Stimulated activated effector memory CD8-positive, alpha-beta T cell treated with anti-CD3 and anti-CD28 coated beads, Interleukin-12 subunit alpha, Interleukin-12 subunit beta, amount 100 ng/mL, for 72 hours (primary cell): ENCODE data around the gene JADE3.

Source experiments
- ATAC-seq: fragments of 150-1000 bp; cut with Tn5 transposase; 2 replicates; pipeline ENCODE4 v1.10.0; 2021
- DNase-seq, 2 donors: peaks; one replicate each; pipeline ENCODE4 v3.0.0; 2021 to 2022; ENCODE audit warnings: low spot score in 2 of 2
- H3K27ac Mint-ChIP-seq: one replicate; pipeline ENCODE4 v1.8.0; 2022; ENCODE audit warnings: mild to moderate bottlenecking, mixed read lengths
- H3K36me3 Mint-ChIP-seq: one replicate; pipeline ENCODE4 v1.8.0; 2022; ENCODE audit warnings: mild to moderate bottlenecking, mixed read lengths
- H3K4me1 Mint-ChIP-seq: one replicate; pipeline ENCODE4 v1.8.0; 2022; ENCODE audit warnings: mixed read lengths
- H3K4me3 Mint-ChIP-seq: one replicate; pipeline ENCODE4 v1.8.0; 2022; ENCODE audit warnings: mild to moderate bottlenecking, mixed read lengths
- H3K9me3 Mint-ChIP-seq: one replicate; pipeline ENCODE4 v1.8.0; 2022; ENCODE audit warnings: mixed read lengths

Gene JADE3

DNA sequence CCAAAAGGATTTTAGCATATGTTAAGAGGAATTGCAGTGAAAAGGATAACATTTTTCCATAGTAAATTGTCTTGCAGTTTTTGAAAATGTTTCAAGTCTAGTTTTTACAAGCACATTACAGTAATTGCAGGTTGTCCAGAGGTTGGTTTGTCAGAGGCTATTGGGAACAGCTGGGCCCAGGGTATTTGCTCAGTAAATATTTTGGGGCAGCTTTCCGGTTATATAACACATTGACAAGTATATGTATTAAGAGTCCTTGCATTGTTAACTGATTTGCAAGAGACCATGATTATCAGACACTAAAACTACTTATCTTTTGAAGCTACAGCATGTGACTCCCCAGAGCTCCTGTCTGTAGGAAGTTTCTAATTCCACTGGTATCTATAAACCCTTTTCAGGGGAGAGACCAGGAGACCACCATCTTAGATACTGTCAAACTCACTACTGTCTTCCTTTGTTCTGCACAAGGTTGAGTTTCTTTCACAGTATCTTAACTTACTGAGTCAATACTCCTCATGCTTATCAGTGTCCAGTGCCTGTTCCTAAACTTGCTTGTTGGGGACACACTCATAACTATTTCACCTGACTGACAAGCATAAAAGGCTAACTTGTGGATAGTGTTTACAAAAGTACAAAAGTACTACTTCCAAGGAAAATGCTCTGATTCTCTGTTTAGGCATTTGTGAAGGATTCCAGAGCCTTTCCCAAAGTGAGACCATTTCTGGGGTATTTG, 147.1 kb downstream of the JADE3 start:
- H3K4me1 Mint-ChIP-seq: no peaks in the 10 kb centered on the region
- H3K27ac Mint-ChIP-seq: no peak overlapping the region
- ATAC-seq: no peak
- no peaks in the 10 kb centered on the region for H3K36me3 Mint-ChIP-seq
- no peak overlapping the region for H3K4me3 Mint-ChIP-seq
- DNase-seq: no peak
- H3K9me3 Mint-ChIP-seq: no peaks in the 10 kb centered on the region

DNA sequence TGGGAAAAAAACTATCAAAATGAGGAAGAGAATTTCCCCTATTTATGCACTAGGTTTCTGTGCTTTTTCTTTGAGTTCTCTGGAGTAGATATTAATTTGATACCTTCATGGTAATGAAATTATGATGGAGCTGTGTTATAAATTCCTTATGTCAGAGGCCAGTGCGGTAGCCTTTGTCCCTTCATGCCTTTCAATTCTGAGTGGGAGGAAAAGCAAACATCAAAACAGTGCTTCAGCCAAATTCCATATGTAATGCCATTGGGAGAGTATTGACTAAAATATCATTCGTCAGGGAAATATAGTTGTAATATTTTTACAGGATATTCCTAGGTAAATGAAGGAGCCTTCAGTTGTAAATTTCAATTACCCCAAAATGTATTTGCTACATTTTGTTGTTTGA, 148.5 kb downstream of the JADE3 start:
- no peak for DNase-seq
- no peaks in the 10 kb centered on the region for H3K36me3 Mint-ChIP-seq
- ATAC-seq: no peak
- no peaks in the 10 kb centered on the region for H3K9me3 Mint-ChIP-seq
- H3K4me1 Mint-ChIP-seq: no peaks in the 10 kb centered on the region
- no peak overlapping the region for H3K4me3 Mint-ChIP-seq
- H3K27ac Mint-ChIP-seq: no peak overlapping the region

DNA sequence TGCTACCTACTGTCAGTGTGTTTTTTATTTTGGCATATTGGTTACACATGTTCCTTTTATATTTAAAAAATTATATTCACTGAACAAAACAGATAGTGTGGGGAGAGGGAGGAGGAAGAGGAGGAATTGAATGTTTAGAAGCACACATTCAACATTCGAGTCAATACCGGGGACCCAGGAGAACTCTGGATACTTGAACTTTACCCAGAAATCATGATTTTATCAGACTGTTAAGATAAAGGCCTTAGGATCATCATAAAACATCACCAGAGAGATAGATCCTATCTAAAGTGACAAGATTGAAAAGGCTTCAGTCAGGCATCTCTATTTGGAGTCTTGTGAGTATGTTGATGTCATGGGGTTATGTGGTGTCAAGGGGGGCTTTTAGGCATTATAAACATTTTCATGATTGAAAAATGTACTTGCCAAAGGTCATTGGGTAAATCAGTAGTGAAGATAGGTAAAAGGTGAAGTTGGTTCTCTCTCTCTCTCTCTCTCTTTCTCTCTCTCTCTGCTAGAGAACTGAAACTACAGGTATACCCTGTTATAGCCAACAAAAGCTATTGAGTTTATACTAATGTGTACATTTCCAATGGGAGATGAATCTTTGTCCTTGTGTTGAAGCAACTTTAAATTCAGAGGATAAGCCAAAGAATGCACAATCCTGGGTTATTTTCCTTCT, 149.2 kb downstream of the JADE3 start:
- Mint-ChIP-seq H3K9me3 (no peaks in the 10 kb centered on the region), H3K4me1 (no peaks in the 10 kb centered on the region), H3K36me3 (no peaks in the 10 kb centered on the region), H3K4me3 (no peak overlapping the region), H3K27ac (no peak overlapping the region)
- DNase-seq (no peak), ATAC-seq (no peak)

DNA sequence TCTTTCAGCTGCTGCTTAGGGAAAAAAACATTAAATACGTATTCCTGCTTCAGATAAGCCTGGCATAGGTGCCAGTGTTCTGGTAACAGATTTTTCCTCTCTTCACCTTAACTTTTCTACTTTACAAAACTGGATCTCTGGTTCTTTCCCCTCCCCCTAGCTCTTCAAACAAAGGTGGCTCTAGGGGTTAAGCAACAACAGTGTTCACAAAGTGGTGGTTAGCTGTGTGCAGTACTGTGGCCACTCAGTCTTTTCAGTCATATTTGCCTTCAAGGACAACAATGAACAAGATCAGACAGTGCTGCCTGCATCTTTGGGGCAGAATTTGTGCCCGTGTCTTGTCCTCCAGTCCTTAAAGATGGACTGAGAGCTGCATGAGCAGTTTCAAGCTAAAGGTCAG, 151.0 kb downstream of the JADE3 start:
- H3K27ac Mint-ChIP-seq: no peak overlapping the region

DNA sequence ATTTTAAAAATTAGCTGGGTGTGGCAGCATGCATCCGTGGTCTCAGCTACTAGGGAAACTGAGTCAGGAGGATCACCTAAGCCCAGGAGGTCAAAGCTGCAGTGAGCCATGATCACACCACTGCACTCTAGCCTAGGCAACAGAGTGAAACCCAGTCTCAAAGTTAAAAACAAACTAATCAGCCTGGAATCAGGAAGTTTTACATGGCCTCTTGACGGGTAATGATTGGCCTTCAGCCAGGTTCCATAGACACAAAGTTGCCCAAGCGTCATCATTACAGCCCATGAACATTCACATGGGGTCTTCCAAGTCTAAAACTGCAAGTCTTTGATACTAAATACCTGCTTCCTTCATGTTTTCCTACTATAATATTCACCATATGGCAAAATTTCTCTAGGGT, 156.0 kb downstream of the JADE3 start:
- H3K4me1 Mint-ChIP-seq: no peaks in the 10 kb centered on the region
- DNase-seq (no peak), ATAC-seq (no peak)
- no peaks in the 10 kb centered on the region for H3K36me3 Mint-ChIP-seq
- H3K9me3 Mint-ChIP-seq: no peaks in the 10 kb centered on the region
- no peak overlapping the region for H3K4me3 Mint-ChIP-seq
- no peak overlapping the region for H3K27ac Mint-ChIP-seq

More for the DNA sequence above, 151.0 kb downstream of the JADE3 start:
- ATAC-seq (no peak), DNase-seq (no peak)
- Mint-ChIP-seq H3K4me1 (no peaks in the 10 kb centered on the region), H3K9me3 (no peaks in the 10 kb centered on the region), H3K36me3 (no peaks in the 10 kb centered on the region), H3K4me3 (no peak overlapping the region)

DNA sequence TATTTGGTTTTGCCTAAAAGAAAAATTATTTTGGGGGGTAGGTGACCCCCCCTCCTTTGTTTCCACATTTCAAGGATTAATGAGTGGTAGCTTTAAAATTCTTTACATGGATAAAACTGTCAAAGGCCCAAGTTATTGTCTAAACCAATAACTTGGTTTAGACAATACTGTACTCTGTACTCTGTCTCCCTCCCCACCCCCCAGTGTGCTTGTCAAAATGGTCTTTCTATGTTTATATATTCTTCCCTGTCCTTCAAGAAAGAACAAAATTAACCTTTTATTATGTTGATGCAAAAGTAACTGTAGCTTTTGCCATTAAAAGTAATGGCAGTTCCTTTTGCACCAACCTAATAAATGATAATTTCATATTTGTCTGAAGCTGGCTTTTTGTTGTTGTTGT, 156.5 kb downstream of the JADE3 start:
- Mint-ChIP-seq H3K27ac (no peak overlapping the region), H3K4me3 (no peak overlapping the region), H3K4me1 (no peaks in the 10 kb centered on the region), H3K36me3 (no peaks in the 10 kb centered on the region), H3K9me3 (no peaks in the 10 kb centered on the region)
- ATAC-seq (no peak), DNase-seq (no peak)

DNA sequence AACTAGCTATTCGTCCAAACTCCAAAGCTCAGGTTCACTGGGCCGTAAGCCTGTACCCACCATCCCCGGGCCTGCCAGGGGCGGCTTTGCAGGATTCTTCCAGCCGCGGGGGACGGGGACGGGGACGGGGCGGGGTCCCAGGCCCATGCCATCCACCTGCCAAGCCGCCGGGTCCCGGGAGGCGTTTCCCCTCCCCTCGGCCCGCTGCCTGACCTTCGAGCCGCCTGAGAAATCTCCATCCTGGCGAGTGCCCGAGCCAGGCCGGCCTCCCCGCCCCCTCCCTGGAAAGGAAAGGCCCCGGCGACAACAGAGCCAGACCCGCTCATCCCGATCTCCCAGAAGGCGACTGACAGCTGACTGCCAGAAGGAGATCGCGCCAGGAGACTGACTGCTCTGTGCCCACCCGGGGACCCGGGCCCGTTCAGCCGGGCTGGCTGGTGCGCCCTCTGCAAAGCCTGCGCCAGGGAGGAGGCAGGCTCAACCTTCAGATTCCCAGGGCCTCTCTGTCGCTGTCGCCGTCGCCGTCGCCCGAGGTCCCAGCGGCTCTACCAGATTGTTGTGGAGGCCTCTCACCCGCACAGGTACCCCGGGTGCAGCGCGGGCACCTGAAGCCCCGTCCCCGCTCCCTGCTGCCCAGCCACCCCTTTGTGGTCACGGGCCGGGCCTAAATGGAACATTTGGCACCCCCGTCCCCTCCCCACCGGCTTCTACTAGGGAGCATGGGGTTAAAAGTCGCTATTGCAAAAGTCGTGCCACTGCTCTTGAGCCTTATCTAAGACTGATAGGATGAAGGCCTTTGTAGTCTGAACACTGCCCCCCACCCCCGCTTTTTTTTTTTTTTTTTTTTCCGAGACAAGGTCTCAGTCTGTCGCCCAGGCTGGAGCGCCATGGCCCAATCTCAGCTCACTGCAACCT, 166.2 kb downstream of the JADE3 start, which contains the start of gene RGN:
RGN (plus strand) TSS at position 315 of the 915 bp plus-strand sequence. CDS start 2,702 bp downstream, outside the sequence.
- no peaks in the 10 kb centered on the region for H3K4me1 Mint-ChIP-seq
- no peaks in the 10 kb centered on the region for H3K36me3 Mint-ChIP-seq
- no peak for DNase-seq
- no peak within 1 kb of the TSS for H3K27ac Mint-ChIP-seq
- no peaks in the 10 kb centered on the region for H3K9me3 Mint-ChIP-seq
- no peak for ATAC-seq
- H3K4me3 Mint-ChIP-seq: no peak within 1 kb of the TSS

DNA sequence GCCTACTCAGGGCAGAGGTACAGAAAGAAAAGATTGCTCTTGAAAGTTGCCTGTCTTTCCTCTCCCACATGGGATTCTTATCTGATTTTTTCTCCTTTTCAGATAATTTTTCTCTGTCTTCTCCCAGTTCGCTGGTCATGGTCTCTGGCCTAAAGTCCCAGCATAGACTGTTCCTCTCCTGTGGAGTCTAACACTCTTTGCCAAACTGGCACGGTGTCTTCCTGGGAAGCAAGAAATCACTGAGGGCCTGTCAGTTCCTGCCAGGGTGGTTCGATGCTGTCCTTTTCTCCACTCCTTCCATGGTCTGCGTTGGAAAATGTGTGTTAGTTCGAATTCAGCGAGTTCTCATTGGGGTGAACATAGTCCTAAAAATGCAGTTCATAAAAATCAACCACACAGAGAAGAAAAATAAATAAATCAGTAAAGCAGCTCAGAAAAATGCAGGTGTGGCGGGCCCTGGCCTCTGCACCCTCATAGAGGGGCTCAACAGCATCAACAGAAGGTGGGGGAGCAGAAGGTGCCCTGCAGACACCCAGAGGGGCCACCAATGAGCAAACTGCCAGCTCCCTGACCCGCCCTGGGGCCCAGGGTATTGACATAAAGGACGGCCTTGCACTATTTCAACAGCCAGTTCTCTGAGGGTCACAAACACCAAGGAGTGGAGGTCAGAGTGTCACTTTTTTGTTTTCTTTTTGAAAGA, 168.1 kb downstream of the JADE3 start:
- ATAC-seq (no peak), DNase-seq (no peak)
- H3K9me3 Mint-ChIP-seq: no peaks in the 10 kb centered on the region
- H3K36me3 Mint-ChIP-seq: no peaks in the 10 kb centered on the region
- no peaks in the 10 kb centered on the region for H3K4me1 Mint-ChIP-seq
- H3K27ac Mint-ChIP-seq: no peak overlapping the region
- H3K4me3 Mint-ChIP-seq: no peak overlapping the region

DNA sequence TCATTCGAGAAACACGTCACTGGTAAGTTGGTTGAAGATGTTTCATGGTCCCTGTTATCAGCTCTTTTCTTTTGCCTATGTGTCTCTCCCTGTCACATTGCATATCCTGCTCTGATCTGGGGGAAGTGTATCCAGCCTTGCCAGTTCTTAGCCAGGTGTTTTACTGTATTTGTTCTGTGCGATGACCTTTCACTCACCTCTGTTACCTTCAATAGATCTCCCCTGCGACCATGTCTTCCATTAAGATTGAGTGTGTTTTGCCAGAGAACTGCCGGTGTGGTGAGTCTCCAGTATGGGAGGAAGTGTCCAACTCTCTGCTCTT, 168.7 kb downstream of the JADE3 start:
- no peak for ATAC-seq
- Mint-ChIP-seq H3K9me3 (no peaks in the 10 kb centered on the region), H3K4me3 (no peak overlapping the region), H3K36me3 (no peaks in the 10 kb centered on the region), H3K4me1 (no peaks in the 10 kb centered on the region), H3K27ac (no peak overlapping the region)
- DNase-seq: no peak

DNA sequence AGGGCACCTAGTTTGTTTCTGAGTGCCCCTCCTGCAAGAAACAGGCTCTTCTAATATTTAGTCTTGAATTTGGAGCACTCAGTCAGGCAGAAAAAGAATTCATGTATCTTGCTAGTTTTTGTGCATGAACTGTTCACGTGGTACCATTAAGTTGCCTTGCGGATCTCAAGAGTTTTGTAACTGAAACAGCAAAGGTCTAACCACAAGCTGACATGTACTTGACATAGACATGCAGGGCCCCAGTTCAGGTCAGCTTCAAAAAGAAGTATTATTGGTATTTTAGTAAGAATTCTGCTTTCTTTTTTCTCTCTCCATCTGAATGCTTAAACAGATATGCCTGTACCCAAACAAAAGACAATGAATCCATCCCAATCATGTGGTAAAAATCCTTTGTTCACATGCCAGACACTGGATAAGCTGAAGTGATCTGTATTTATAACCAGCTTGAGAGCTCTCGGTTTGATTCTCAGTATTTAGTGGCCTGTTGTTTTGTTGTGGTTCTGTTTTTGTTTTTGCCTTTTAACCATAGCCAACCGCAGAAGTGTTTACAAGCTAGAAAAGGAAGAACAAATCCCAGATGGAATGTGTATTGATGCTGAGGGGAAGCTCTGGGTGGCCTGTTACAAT, 179.0 kb downstream of the JADE3 start:
- Mint-ChIP-seq H3K36me3 (no peaks in the 10 kb centered on the region), H3K27ac (no peak overlapping the region), H3K4me3 (no peak overlapping the region), H3K9me3 (no peaks in the 10 kb centered on the region), H3K4me1 (peaks cover 17% of the 10 kb centered on the region)
- ATAC-seq: peak; percentile 70
- DNase-seq: no peak

DNA sequence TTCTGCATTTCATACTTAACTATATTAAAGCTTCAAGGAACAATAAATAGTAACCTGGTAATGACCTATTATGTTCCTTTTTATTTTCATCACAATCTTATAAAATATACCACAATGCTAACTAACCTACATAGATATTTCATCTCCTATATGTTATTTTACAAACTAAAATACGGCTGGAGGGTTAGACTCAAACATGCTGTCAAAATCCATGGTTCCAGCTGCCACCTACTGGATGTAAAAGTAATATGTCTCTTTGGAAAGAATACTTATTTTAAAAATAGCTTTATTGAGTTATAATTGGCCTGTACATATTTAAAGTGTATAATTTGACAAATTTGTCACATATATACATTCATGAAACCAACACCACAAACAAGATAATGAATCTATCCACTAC, 181.0 kb downstream of the JADE3 start:
- no peaks in the 10 kb centered on the region for H3K36me3 Mint-ChIP-seq
- no peak for DNase-seq
- H3K9me3 Mint-ChIP-seq: no peaks in the 10 kb centered on the region
- H3K4me3 Mint-ChIP-seq: no peak overlapping the region
- no peak for ATAC-seq
- peaks cover 17% of the 10 kb centered on the region for H3K4me1 Mint-ChIP-seq
- no peak overlapping the region for H3K27ac Mint-ChIP-seq

DNA sequence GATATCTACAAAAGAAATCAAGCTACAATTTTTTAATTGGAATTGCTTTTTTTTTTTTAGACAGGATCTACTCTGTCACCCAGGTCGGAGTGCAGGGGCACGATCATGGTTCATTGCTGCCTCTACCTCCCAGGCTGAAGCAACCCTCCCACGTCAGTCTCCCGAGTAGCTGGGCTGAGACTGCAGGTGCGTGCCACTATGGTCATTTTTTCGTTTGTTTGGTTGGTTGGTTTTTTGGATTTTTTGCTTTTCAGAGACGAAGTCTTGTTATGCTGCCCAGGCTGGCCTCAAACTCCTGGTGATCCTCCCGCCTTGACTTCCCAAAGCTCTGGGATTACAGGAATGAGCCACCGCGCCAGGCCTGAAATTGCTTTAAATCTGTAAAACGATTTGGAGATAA, 181.6 kb downstream of the JADE3 start:
- ATAC-seq: no peak
- peaks cover 17% of the 10 kb centered on the region for H3K4me1 Mint-ChIP-seq

DNA sequence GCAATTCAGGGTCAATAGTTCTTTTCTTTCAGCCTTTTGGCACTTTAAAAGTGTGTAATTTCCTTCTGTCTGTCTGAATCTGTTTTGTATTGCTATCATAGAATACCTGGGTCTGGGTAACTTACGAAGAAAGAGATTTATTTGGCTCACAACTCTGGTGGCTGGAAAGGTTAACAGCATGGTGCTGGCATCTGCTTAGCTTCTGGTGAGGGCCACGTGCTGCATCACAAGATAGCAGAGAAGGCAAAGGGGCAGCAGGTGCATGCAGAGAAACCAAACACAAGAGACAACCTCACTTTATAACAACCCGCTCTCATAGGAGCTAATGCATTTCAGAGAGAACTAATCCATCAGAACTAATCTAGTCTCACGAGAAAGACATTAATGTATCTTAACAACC, 184.8 kb downstream of the JADE3 start:
- Mint-ChIP-seq H3K4me3 (no peak overlapping the region), H3K27ac (no peak overlapping the region), H3K36me3 (no peaks in the 10 kb centered on the region), H3K9me3 (no peaks in the 10 kb centered on the region), H3K4me1 (no peaks in the 10 kb centered on the region)
- ATAC-seq (no peak), DNase-seq (no peak)

More for the DNA sequence above, 181.6 kb downstream of the JADE3 start:
- Mint-ChIP-seq H3K9me3 (no peaks in the 10 kb centered on the region), H3K27ac (no peak overlapping the region), H3K4me3 (no peak overlapping the region), H3K36me3 (no peaks in the 10 kb centered on the region)
- no peak for DNase-seq

DNA sequence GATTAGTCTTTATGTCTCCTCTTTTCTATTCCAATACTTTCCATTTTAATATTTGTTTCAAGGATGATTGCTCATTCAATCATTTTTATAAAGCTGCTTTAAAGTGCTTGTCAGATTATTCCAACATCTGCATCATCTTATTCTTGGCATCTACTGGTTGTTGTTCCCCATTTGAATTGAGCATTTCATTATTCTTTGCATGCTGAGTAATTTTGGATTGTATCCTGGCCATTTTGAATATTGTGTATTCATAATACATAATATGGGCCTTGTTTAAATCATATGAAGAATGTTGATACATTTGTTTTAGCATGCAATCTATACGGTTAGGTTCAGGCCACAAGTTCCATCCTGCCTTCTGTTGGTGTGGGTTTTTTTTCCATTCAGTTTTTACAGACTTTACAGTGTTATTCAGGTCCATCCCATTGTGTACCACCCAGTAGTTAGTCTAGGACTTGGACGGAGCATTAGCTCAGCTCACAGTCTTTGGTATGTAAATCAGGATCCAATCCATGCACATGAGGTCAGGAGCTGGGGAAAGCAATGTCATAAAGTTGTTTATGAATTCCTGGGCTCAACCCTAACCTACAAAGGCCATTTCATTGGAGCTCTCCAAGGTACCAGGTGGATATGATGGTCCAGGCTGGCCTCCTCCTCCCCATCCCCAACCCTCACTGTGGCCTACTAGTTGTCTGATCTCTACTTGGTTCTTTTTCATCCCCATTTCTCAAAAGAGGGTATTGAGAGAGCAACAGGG, 186.3 kb downstream of the JADE3 start:
- no peak overlapping the region for H3K4me3 Mint-ChIP-seq
- H3K9me3 Mint-ChIP-seq: no peaks in the 10 kb centered on the region
- ATAC-seq: no peak
- H3K4me1 Mint-ChIP-seq: no peaks in the 10 kb centered on the region
- no peaks in the 10 kb centered on the region for H3K36me3 Mint-ChIP-seq
- DNase-seq: no peak
- no peak overlapping the region for H3K27ac Mint-ChIP-seq
